Ectodermal cell (in vitro differentiated cells): Measurements from ENCODE around the gene TXNRD3.

Source experiments
- H3K27ac ChIP-seq: 2 replicates; pipeline ENCODE4 v1.7.0; 2013; ENCODE audit warnings: mild to moderate bottlenecking, low read depth, low read length; ENCODE audit not compliant: insufficient read depth, poor library complexity, severe bottlenecking
- H3K27me3 ChIP-seq: 2 replicates; pipeline ENCODE4 v1.7.0; 2013; ENCODE audit warnings: mild to moderate bottlenecking, low read length; ENCODE audit not compliant: insufficient read depth, control insufficient read depth, poor library complexity, severe bottlenecking
- H3K36me3 ChIP-seq: one replicate; pipeline ENCODE4 v1.7.0; 2013; ENCODE audit warnings: low read length; ENCODE audit not compliant: control insufficient read depth, insufficient read depth
- H3K4me1 ChIP-seq: one replicate; pipeline ENCODE4 v1.7.0; 2013; ENCODE audit warnings: low read length; ENCODE audit not compliant: control insufficient read depth, insufficient read depth
- H3K4me3 ChIP-seq: 2 replicates; pipeline ENCODE4 v1.7.0; 2013; ENCODE audit warnings: low read depth, low read length, control low read depth; ENCODE audit not compliant: insufficient read depth
- H3K9me3 ChIP-seq: 2 replicates; pipeline ENCODE4 v1.7.0; 2013; ENCODE audit warnings: mild to moderate bottlenecking, low read length, moderate library complexity; ENCODE audit not compliant: control insufficient read depth
- WGBS, 2 experiments: methylation state at CpG; one replicate each; pipeline ENCODE4 v1.1.7; 2013; ENCODE audit warnings: missing lambda C conversion rate in 2 of 2; 5-methylcytosine and 5-hydroxymethylcytosine counted together

The TXNRD3 gene

DNA sequence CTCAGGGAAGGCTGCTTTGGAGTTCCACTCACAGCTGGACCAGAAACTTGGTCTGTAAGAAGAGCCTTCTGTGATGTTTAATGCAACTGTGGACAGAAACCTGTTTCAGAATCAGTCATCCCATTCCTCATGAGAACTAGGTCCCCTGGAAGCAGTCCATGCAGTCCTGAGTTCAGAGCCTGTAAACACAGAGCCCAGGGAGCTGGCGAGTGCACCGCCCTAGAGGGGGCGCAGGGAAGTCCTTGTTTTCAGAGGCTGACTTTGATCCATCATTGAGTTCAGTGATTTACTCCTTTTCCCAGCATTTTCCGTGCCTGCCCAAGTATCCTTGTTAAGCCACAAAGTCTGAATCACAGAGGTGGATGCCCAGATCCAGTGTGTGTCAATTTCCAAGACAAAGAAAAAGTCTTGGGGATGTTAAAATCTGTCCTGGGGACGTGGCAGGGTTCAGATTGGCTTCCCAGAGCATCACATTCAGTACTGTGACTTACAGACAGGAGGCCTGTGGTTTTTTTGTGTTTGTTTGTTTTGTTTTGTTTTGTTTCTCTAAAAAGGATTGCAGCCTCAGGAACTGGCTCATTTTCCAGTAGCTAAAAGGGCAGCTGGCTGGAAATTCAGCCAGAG, 9.8 kb upstream of the TXNRD3 start:
- H3K27me3 ChIP-seq: peaks cover 72% of the 10 kb centered on the region

DNA sequence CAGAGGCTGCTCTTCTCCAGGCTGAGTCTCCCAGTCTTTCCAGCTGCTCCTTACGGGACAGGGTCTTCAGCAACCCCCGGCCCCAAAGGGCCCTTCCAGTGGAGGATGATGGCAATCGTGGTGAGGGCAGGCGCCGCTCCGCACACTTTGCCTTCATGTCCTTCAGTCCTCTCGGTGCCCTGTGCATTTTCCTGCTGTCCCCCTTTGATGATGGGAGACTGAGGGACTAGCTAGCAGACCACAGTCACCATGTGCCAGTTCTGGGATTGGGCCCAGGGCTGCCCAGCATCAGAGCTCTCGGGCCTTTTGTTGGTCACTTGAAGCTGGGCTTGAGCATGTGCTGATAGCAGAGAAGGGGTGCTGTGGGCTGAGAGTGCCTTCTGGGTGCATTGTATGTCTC, 8.8 kb upstream of the TXNRD3 start:
- Histone ChIP-seq H3K36me3 (no peaks in the 10 kb centered on the region), H3K9me3 (no peaks in the 10 kb centered on the region), H3K4me1 (no peaks in the 10 kb centered on the region), H3K4me3 (no peak overlapping the region), H3K27ac (no peak overlapping the region), H3K27me3 (peaks cover 72% of the 10 kb centered on the region)
- 88% methylated on average over 8 of the region's 8 CpGs for WGBS, 2 experiments

More for the DNA sequence above, 9.8 kb upstream of the TXNRD3 start:
- H3K4me1 ChIP-seq: no peaks in the 10 kb centered on the region
- no peaks in the 10 kb centered on the region for H3K36me3 ChIP-seq
- no peak overlapping the region for H3K27ac ChIP-seq
- no peak overlapping the region for H3K4me3 ChIP-seq
- H3K9me3 ChIP-seq: no peaks in the 10 kb centered on the region
- 25 to 30% methylated on average over 5 of the region's 5 CpGs for WGBS, 2 experiments

DNA sequence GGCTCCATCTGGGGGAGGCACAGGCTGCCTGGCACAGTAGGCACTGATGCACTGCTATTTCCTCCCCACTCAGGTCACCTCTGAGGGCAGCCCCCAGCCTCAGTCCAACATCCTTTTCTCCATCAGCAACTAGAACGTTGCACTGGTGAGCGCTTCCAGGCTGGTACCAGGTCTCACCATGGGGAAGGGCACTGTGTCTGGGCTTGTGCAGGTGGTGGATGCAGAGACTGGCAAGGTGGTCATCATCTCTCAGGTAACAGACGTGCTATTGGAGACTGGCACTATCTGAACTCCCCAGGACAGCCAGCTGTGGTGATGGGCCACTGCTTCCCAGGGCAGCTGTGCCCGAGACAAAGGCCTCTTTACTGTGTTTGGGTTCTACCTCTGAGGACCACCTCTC, 8.3 kb upstream of the TXNRD3 start:
- peaks cover 72% of the 10 kb centered on the region for H3K27me3 ChIP-seq
- H3K4me3 ChIP-seq: no peak overlapping the region
- H3K9me3 ChIP-seq: no peaks in the 10 kb centered on the region
- WGBS, 2 experiments: 86 to 90% methylated on average over 4 of the region's 4 CpGs
- H3K4me1 ChIP-seq: no peaks in the 10 kb centered on the region
- no peak overlapping the region for H3K27ac ChIP-seq
- no peaks in the 10 kb centered on the region for H3K36me3 ChIP-seq

DNA sequence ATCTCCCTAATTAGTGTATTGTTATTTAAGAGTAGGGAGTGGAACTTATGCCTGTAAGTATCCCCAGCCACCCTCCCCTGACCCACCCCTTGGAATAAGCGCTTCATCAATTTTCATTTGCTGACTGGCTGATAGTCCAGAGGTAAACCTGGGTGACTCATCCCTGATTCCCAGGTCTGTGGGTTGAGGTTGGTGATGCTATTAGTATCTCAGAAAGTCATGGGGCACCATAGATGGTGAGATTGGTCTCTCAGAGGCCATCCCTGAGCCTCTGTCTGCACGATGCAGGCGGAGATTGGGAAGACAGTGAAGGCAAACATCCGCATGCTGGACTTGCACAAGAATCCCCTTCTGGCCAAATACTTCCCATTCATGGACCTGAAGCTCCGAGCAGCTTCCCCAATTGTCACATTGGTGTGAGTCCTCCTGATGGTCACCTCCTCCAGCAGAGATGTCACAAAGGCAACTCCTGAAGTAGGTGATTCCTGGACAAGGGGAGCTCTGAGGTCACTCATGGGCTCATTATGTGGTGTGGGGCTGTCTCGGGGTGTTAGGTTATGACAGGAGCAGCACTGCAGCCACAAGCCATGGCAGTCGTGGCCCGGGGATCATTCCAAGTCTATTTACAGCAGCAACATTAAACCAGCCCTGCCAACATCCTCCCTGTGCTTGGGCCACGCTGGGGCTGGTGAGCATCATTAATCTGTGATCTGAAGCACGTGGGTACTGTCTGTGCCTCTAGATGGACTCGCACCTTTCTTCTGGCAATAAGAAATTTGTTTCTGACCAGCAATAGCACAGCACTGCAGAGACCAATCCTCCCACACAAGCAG, 6.8 kb upstream of the TXNRD3 start:
- no peak overlapping the region for H3K4me3 ChIP-seq
- no peaks in the 10 kb centered on the region for H3K36me3 ChIP-seq
- peaks cover 64% of the 10 kb centered on the region for H3K27me3 ChIP-seq
- H3K27ac ChIP-seq: no peak overlapping the region
- H3K4me1 ChIP-seq: no peaks in the 10 kb centered on the region
- WGBS, 2 experiments: 88 to 93% methylated on average over 11 of the region's 11 CpGs
- H3K9me3 ChIP-seq: no peaks in the 10 kb centered on the region

DNA sequence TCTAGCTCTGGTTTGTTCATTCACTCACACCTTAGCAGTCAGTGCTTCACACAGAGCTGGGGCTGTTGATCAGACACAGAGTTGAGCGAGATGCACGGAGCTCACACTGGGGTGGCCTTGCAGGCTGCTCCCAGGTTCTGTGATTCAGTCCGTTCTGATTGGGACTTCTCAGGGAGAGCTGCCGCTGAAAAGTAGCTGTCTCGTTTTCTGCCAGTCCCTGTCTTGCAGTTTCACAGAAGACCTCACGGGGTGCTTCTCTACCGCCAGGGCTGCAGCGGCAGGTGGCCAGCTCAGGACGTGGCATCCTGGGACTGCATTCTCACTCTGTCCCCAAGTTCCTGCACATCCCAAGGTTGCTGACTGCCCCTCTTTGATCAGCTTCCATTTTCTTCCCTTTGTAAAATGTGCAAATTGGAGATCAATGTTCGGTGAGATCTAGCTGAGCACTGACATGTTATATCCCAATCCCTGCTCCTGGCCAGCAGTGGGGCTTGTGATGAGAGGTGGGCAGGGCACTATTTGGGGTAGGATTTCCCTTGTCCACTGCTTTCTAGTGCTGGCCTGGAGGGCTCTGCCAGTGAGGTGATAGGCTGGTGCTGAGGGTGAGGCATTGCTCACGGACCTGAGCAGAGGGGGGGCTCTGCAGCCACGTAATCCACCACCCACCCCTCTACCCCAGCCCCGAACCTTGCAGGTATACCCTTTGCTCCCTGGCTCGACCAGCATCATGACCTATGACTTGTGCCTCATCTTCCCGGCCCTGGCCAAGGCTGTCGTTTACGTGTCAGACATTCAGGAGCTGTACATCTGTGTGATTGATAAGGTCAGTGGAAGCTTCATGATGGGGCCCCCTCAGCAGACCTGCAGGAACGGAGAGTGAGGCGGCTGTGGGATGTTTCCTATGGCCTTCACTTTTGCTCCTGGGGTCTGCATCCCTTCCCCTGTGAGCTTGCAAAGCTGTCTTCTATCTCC, 5.3 kb upstream of the TXNRD3 start:
- H3K36me3 ChIP-seq: no peaks in the 10 kb centered on the region
- no peak overlapping the region for H3K4me3 ChIP-seq
- H3K27ac ChIP-seq: no peak overlapping the region
- H3K9me3 ChIP-seq: no peaks in the 10 kb centered on the region
- peaks cover 68% of the 10 kb centered on the region for H3K27me3 ChIP-seq
- H3K4me1 ChIP-seq: no peaks in the 10 kb centered on the region
- 60 to 63% methylated on average over 19 of the region's 19 CpGs for WGBS, 2 experiments

DNA sequence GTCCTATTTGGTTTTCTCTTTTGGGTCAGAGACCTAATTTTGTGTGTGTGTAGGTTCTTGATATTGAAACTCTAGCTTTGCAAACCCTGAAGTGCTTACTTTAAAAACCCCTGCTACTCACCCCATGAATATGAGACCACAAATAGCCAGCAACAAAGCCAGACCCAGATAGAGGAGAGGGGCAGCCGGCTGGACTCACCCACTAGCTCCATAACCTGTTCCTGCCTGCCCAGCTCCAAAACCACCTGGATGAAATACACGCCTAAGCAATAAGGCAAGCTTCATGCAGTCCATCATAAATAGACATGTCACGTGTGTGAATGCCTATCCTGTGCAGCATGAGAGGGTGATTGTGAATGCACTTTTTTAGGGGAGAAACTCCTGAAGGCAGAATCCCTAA, 3.7 kb upstream of the TXNRD3 start:
- Histone ChIP-seq H3K4me1 (no peaks in the 10 kb centered on the region), H3K36me3 (no peaks in the 10 kb centered on the region), H3K4me3 (no peak overlapping the region), H3K27ac (no peak overlapping the region), H3K27me3 (peaks cover 78% of the 10 kb centered on the region), H3K9me3 (no peaks in the 10 kb centered on the region)
- 89 to 95% methylated on average over 3 of the region's 3 CpGs for WGBS, 2 experiments

DNA sequence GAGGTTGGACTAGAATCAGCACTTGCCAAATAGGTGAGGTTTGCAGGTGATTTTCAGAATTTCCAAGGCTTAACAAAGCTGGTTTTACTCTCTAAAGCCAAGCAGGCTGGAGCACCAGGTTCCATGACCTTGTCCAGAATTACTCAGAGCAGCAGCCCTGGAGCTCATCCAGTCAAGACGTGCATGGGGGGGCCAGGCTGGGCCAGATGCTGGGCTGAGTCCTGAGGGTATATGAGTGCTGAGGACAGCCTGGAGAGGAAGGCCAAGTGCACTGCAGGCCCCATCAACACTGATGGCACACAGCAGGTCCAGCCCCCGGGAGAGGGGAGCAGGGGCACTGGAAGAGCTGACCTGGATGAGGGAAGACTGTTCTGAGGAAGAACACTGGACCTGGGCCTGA, 3.0 kb upstream of the TXNRD3 start:
- H3K4me1 ChIP-seq: no peaks in the 10 kb centered on the region
- H3K36me3 ChIP-seq: no peaks in the 10 kb centered on the region
- 94 to 98% methylated on average over 2 of the region's 2 CpGs for WGBS, 2 experiments
- no peak overlapping the region for H3K4me3 ChIP-seq
- H3K27me3 ChIP-seq: peaks cover 78% of the 10 kb centered on the region
- no peaks in the 10 kb centered on the region for H3K9me3 ChIP-seq
- H3K27ac ChIP-seq: no peak overlapping the region

DNA sequence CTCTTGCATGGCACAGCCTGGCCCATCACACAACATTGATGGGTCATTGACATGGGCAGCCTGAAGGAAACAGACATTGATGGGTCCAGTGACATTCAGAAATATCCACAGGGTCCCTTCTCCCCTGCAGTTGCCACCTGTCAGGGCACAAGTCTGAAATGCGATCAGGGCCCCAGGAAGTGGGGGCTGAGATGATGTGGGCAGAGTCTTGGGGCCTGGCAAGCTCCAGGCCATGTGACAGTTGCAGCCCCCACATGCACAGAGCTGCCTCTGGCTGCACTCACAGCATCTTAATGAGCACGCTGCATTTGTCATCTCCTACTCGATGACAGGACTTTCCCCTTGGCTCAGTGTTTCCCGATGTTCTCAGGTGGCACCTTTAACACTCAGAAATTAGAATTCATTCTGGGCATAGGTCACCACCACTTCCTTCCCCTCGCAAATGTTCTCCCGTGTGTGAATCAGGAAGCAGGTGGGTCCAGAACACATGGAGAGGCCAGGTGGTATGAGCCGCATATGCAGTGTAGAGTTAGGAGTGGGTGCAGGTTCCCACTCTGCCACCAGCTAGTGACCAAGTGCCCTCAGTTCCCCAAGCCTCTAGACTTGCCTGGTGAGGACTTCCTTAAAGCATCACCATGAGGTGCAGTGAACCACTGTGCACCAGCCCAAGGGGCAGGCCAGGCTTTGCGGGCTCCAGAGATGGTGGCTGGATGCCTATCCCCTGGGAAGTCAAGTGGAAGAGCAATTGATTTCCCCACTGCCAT, 1.6 kb upstream of the TXNRD3 start:
- WGBS, 2 experiments: 95% methylated on average over 8 of the region's 8 CpGs
- peaks cover 72% of the 10 kb centered on the region for H3K27me3 ChIP-seq
- H3K4me3 ChIP-seq: no peak overlapping the region
- no peaks in the 10 kb centered on the region for H3K4me1 ChIP-seq
- H3K36me3 ChIP-seq: no peaks in the 10 kb centered on the region
- H3K9me3 ChIP-seq: no peaks in the 10 kb centered on the region
- no peak overlapping the region for H3K27ac ChIP-seq

DNA sequence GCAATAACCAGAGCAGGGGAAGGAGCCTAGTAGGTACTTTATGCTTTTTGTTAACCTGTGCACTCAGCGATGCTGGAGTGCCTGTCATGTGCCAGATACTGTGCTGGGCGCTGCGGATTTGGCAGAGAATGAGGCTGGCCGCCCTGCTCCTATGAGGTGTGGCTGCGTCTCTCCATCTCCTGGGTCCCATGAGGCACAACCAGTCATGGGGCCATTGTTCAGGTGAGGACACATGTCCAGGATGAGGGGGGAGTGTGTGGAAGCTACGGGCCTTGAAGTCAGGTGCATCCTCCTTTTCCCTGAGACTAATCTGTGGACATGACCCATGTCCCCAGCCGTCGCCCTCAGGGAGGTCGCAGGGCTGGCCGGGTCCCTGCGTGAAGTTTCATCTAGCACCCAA, 963 bp upstream of the TXNRD3 start:
- H3K9me3 ChIP-seq: no peaks in the 10 kb centered on the region
- 93 to 94% methylated on average over 11 of the region's 11 CpGs for WGBS, 2 experiments
- H3K4me1 ChIP-seq: no peaks in the 10 kb centered on the region
- no peaks in the 10 kb centered on the region for H3K36me3 ChIP-seq
- H3K27me3 ChIP-seq: peaks cover 67% of the 10 kb centered on the region
- H3K4me3 ChIP-seq: no peak overlapping the region
- H3K27ac ChIP-seq: no peak overlapping the region
